GM23338 (cell line): ENCODE measurements around the gene DPH6. TPM values are rescaled to one million over a fixed set of nuclear protein-coding genes. Genes with fewer than 3 reads are reported as not detected.

Source experiments
- ATAC-seq: fragments of 200-7000 bp; cut with Tn5 transposase; 3 replicates; pipeline ENCODE4 v1.9.1; 2020
- DNase-seq: peaks from one replicate; pipeline ENCODE4 v3.0.0-alpha.2; 2015; ENCODE audit warnings: low spot score
- H2AFZ ChIP-seq: fragments of 200-600 bp; sonication (generic); 2 replicates; pipeline ENCODE4 v1.8.0; 2016; ENCODE audit warnings: antibody characterized with exemption, mild to moderate bottlenecking, moderate library complexity
- H3F3A ChIP-seq: fragments of 200-600 bp; sonication (generic); replicated peaks from 2 replicates; pipeline ENCODE4 v1.8.0; 2017; ENCODE audit warnings: antibody characterized with exemption, mixed run types, low read depth
- H3K27ac ChIP-seq: fragments of 200-600 bp; sonication (generic); 2 replicates; pipeline ENCODE4 v1.6.1; 2016; ENCODE audit warnings: low read depth
- H3K27me3 ChIP-seq: fragments of 200-600 bp; sonication (generic); 2 replicates; pipeline ENCODE4 v1.8.0; 2016; ENCODE audit warnings: mild to moderate bottlenecking, mixed run types, moderate library complexity; ENCODE audit not compliant: insufficient read depth
- H3K36me3 ChIP-seq: fragments of 200-600 bp; sonication (generic); 2 replicates; pipeline ENCODE4 v1.8.0; 2016; ENCODE audit warnings: mild to moderate bottlenecking; ENCODE audit not compliant: insufficient read depth
- H3K4me1 ChIP-seq: fragments of 200-600 bp; sonication (generic); 2 replicates; pipeline ENCODE4 v1.8.0; 2016; ENCODE audit warnings: mild to moderate bottlenecking, moderate library complexity; ENCODE audit not compliant: insufficient read depth
- H3K4me2 ChIP-seq: fragments of 200-600 bp; sonication (generic); 2 replicates; pipeline ENCODE4 v1.7.1; 2017; ENCODE audit warnings: mixed run types
- H3K4me3 ChIP-seq: fragments of 200-600 bp; sonication (generic); 2 replicates; pipeline ENCODE4 v1.6.1; 2016; ENCODE audit warnings: mixed run types
- H3K79me2 ChIP-seq: fragments of 200-600 bp; sonication (generic); replicated peaks from 2 replicates; pipeline ENCODE4 v1.8.0; 2017; ENCODE audit warnings: mild to moderate bottlenecking; ENCODE audit not compliant: insufficient read depth
- H3K9me2 ChIP-seq: fragments of 200-600 bp; sonication (generic); 2 replicates; pipeline ENCODE4 v1.8.0; 2017; ENCODE audit not compliant: insufficient read depth
- H4K20me1 ChIP-seq: fragments of 200-600 bp; sonication (generic); replicated peaks from 2 replicates; pipeline ENCODE4 v1.8.0; 2017; ENCODE audit warnings: mild to moderate bottlenecking; ENCODE audit not compliant: insufficient read depth
- H3K27ac Mint-ChIP-seq: 2 replicates; pipeline ENCODE4 v1.8.0; 2020; ENCODE audit warnings: inconsistent platforms, mild to moderate bottlenecking, moderate library complexity, mixed read lengths
- H3K27me3 Mint-ChIP-seq: 3 replicates; pipeline ENCODE4 v1.8.0; 2022; ENCODE audit warnings: low read depth, mild to moderate bottlenecking, moderate library complexity, mixed read lengths, inconsistent platforms; ENCODE audit not compliant: insufficient read depth, poor library complexity
- H3K36me3 Mint-ChIP-seq: 3 replicates; pipeline ENCODE4 v1.8.0; 2021; ENCODE audit warnings: low read depth, mild to moderate bottlenecking, inconsistent platforms, moderate library complexity, mixed read lengths
- H3K4me1 Mint-ChIP-seq: 3 replicates; pipeline ENCODE4 v1.8.0; 2020; ENCODE audit warnings: mild to moderate bottlenecking, inconsistent platforms, mixed read lengths
- H3K4me3 Mint-ChIP-seq: 3 replicates; pipeline ENCODE4 v1.8.0; 2021; ENCODE audit warnings: moderate library complexity, mild to moderate bottlenecking, inconsistent platforms, mixed read lengths
- H3K9me3 Mint-ChIP-seq: 3 replicates; pipeline ENCODE4 v1.8.0; 2020; ENCODE audit warnings: moderate library complexity, mild to moderate bottlenecking, inconsistent platforms, mixed read lengths
- CREB1 ChIP-seq: fragments of 250-450 bp; sonication (Bioruptor Pico); IDR thresholded peaks from 2 replicates; pipeline ENCODE4 v1.5.0; 2020; ENCODE audit warnings: low read depth, mild to moderate bottlenecking, moderate library complexity
- CTCF ChIP-seq, 2 experiments: fragments of 200-600 bp in 1 of 2; sonication (generic) in 1 of 2; conservative IDR thresholded peaks; 2 replicates each; pipeline versions ENCODE4 v1.5.1 to v1.6.1; 2016 to 2017; ENCODE audit warnings: antibody characterized with exemption in 2 of 2, low read depth in 2 of 2, mild to moderate bottlenecking in 2 of 2, moderate library complexity in 1 of 2
- EZH2 ChIP-seq: fragments of 200-600 bp; sonication (generic); IDR thresholded peaks from one replicate; pipeline ENCODE4 v1.8.0; 2017; ENCODE audit warnings: antibody characterized with exemption, mild to moderate bottlenecking, low read depth; ENCODE audit not compliant: unreplicated experiment
- EZH2phosphoT487 ChIP-seq: fragments of 200-600 bp; sonication (generic); IDR thresholded peaks from one replicate; pipeline ENCODE4 v1.8.1; 2018; ENCODE audit warnings: antibody characterized with exemption; ENCODE audit not compliant: unreplicated experiment
- POLR2AphosphoS5 ChIP-seq: IDR thresholded peaks from 2 replicates; pipeline ENCODE4 v1.6.1; 2016; ENCODE audit warnings: antibody characterized with exemption, low read depth
- REST ChIP-seq: IDR thresholded peaks from one replicate; pipeline ENCODE4 v1.6.1; 2018; ENCODE audit warnings: antibody characterized with exemption; ENCODE audit not compliant: unreplicated experiment
- STAT1 ChIP-seq: IDR thresholded peaks from one replicate; pipeline ENCODE4 v1.6.1; 2016; ENCODE audit warnings: antibody characterized with exemption; ENCODE audit not compliant: unreplicated experiment
- ZNF114 ChIP-seq: fragments of 250-450 bp; sonication (Bioruptor Pico); IDR thresholded peaks from 2 replicates; pipeline ENCODE4 v1.5.0; 2020; ENCODE audit warnings: mild to moderate bottlenecking, moderate library complexity
- ZNF331 ChIP-seq: fragments of 250-450 bp; sonication (Bioruptor Pico); IDR thresholded peaks from 2 replicates; pipeline ENCODE4 v1.5.0; 2020; ENCODE audit warnings: low read depth, mild to moderate bottlenecking, moderate library complexity
- ZNF462 ChIP-seq: fragments of 250-450 bp; sonication (Bioruptor Pico); IDR thresholded peaks from 2 replicates; pipeline ENCODE4 v1.5.0; 2020; ENCODE audit warnings: mild to moderate bottlenecking, moderate library complexity
- polyA plus RNA-seq: library from polyadenylated mRNA; unstranded; fragments of >200 nt; fragmentation: Nextera tagmentation; extraction: Ambion mirVana; gene quantifications from 2 replicates; pipeline ENCODE4 v1.2.1, GENCODE V29; 2016
- total RNA-seq: library from RNA; depleted of rRNA; stranded (reverse); fragments of >200 nt; shearing (Covaris generic); gene quantifications from 2 replicates; pipeline ENCODE4 v1.2.3, GENCODE V29; 2014
- TF ChIP-seq, protein P1 (sequence below): IDR thresholded peaks from 2 replicates; pipeline ENCODE4 v1.6.1; 2016; ENCODE audit warnings: antibody characterized with exemption

The DPH6 gene
- total and polyA plus RNA-seq, 2 experiments from 2014 or later, result 37.9 to 46.9 TPM

DNA sequence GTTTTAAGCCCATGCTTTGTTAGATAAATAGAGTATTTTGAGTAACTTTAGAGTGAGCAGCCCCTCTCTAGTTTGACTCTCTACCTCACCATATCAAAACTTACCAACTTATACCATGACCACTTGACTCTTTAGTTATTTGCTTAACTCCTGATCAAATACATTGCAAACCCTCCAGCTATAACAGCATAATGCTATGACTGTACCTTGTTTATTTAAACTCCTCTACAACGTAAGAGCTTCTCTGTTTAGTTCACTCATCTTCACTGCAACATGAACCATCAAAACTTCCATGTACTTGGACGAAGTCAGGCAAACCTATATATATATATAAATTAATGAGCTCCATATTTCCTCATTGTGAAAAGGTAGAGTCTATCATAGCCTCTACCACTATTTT lies 218.2 kb downstream of the DPH6 start:
- peaks cover 11% of the 10 kb centered on the region; the same call in 1 of the 2 replicates for H3K4me1 ChIP-seq
- Mint-ChIP-seq H3K36me3 (no peaks in the 10 kb centered on the region), H3K4me3 (no peak overlapping the region), H3K4me1 (peaks cover 12% of the 10 kb centered on the region; the same call in 2 of the 3 replicates), H3K9me3 (no peaks in the 10 kb centered on the region), H3K27me3 (no peaks in the 10 kb centered on the region), H3K27ac (no peak overlapping the region)
- no peak for DNase-seq
- no peaks in the 10 kb centered on the region for H3F3A ChIP-seq
- H3K4me3 ChIP-seq, result no peak overlapping the region
- H3K27ac ChIP-seq, result no peak overlapping the region
- no peaks in the 10 kb centered on the region for H3K9me2 ChIP-seq
- no peak for ATAC-seq
- no peak for TF ChIP-seq ZNF331
- no peak for TF ChIP-seq ZNF114 (CRISPR knock-in tag)
- TF ChIP-seq STAT1, result no peak
- TF ChIP-seq, protein P1, sequence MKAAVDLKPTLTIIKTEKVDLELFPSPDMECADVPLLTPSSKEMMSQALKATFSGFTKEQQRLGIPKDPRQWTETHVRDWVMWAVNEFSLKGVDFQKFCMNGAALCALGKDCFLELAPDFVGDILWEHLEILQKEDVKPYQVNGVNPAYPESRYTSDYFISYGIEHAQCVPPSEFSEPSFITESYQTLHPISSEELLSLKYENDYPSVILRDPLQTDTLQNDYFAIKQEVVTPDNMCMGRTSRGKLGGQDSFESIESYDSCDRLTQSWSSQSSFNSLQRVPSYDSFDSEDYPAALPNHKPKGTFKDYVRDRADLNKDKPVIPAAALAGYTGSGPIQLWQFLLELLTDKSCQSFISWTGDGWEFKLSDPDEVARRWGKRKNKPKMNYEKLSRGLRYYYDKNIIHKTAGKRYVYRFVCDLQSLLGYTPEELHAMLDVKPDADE, result no peak
- TF ChIP-seq EZH2, result no peak
- TF ChIP-seq ZNF462, result no peak
- no peak for TF ChIP-seq CREB1 (CRISPR knock-in tag)
- TF ChIP-seq REST, result no peak
- TF ChIP-seq POLR2AphosphoS5, result no peak
- no peak for TF ChIP-seq CTCF (conservative IDR thresholded peaks at IDR 0.05; ENCODE audit: low read depth in 2 of 2)
- TF ChIP-seq EZH2phosphoT487, result no peak
- H3K4me2 ChIP-seq, result no peak overlapping the region
- no peak overlapping the region for H2AFZ ChIP-seq
- H3K79me2 ChIP-seq, result no peaks in the 10 kb centered on the region
- no peaks in the 10 kb centered on the region for H3K27me3 ChIP-seq
- H3K36me3 ChIP-seq, result no peaks in the 10 kb centered on the region
- H4K20me1 ChIP-seq, result no peaks in the 10 kb centered on the region
